Measurements from ENCODE around the gene DPF3. TPM values are rescaled to one million over a fixed set of nuclear protein-coding genes. Genes with fewer than 3 reads are reported as not detected.

DPF3 gene
- total RNA-seq, 1 donor from 2014 or later = 2.0 TPM

GRCh38 chr14:72616811-72617210, 277.1 kb downstream of the DPF3 start:
- no peak for DNase-seq (ENCODE audit: low spot score)

- no peak for DNase-seq (ENCODE audit: low spot score)
Observed at GRCh38 chr14:72616294-72616693, 277.6 kb downstream of the DPF3 start.

- no peak for DNase-seq (ENCODE audit: low spot score)
Observed at GRCh38 chr14:72615451-72616121, 278.3 kb downstream of the DPF3 start.

- DNase-seq (ENCODE audit: low spot score) = no peak
Observed at GRCh38 chr14:72614891-72615415, 278.9 kb downstream of the DPF3 start.

- DNase-seq (ENCODE audit: low spot score) = no peak
Observed at GRCh38 chr14:72614365-72614764, 279.5 kb downstream of the DPF3 start.

- DNase-seq (ENCODE audit: low spot score) = no peak
Observed at GRCh38 chr14:72613975-72614319, 280.0 kb downstream of the DPF3 start.

GRCh38 chr14:72613231-72613974, 280.5 kb downstream of the DPF3 start:
- DNase-seq (ENCODE audit: low spot score) = peak; percentile 40

GRCh38 chr14:72612041-72612440, 281.9 kb downstream of the DPF3 start:
- peak; percentile 15 for DNase-seq (ENCODE audit: low spot score)

- peak; percentile 22 for DNase-seq (ENCODE audit: low spot score)
Observed at GRCh38 chr14:72611506-72611905, 282.4 kb downstream of the DPF3 start.

- DNase-seq (ENCODE audit: low spot score) = peak; percentile 14
Observed at GRCh38 chr14:72610831-72611200, 283.1 kb downstream of the DPF3 start.

- peak; percentile 29 for DNase-seq (ENCODE audit: low spot score)
Observed at GRCh38 chr14:72610096-72610830, 283.6 kb downstream of the DPF3 start.

GRCh38 chr14:72609205-72609916, 284.5 kb downstream of the DPF3 start:
- DNase-seq (ENCODE audit: low spot score) = peak; percentile 15

- DNase-seq (ENCODE audit: low spot score) = peak; percentile 22
Observed at GRCh38 chr14:72608391-72609204, 285.3 kb downstream of the DPF3 start.

GRCh38 chr14:72607386-72608130, 286.3 kb downstream of the DPF3 start:
- DNase-seq (ENCODE audit: low spot score) = peak; percentile 29

- peak; percentile 20 for DNase-seq (ENCODE audit: low spot score)
Observed at GRCh38 chr14:72606879-72607278, 287.0 kb downstream of the DPF3 start.

- no peak for DNase-seq (ENCODE audit: low spot score)
Observed at GRCh38 chr14:72605921-72606220, 288.0 kb downstream of the DPF3 start.

- peak; percentile 20 for DNase-seq (ENCODE audit: low spot score)
Observed at GRCh38 chr14:72605096-72605920, 288.6 kb downstream of the DPF3 start.

GRCh38 chr14:72604133-72604532, 289.8 kb downstream of the DPF3 start:
- DNase-seq (ENCODE audit: low spot score) = peak; percentile 12

GRCh38 chr14:72603639-72604038, 290.3 kb downstream of the DPF3 start:
- peak; percentile 14 for DNase-seq (ENCODE audit: low spot score)

All from ureter (tissue), 1 donor.